ENCODE data around the gene DUOX2. TPM values are rescaled to one million over a fixed set of nuclear protein-coding genes. Genes with fewer than 3 reads are reported as not detected.
"Not testable (repeated sequence)": the region's sequence is repeated elsewhere in the genome, so short reads cannot be mapped to it uniquely, and the experiment has no call there.

The DUOX2 gene
- polyA plus RNA-seq, 1 donor from 2014 or later = not detected

DNA sequence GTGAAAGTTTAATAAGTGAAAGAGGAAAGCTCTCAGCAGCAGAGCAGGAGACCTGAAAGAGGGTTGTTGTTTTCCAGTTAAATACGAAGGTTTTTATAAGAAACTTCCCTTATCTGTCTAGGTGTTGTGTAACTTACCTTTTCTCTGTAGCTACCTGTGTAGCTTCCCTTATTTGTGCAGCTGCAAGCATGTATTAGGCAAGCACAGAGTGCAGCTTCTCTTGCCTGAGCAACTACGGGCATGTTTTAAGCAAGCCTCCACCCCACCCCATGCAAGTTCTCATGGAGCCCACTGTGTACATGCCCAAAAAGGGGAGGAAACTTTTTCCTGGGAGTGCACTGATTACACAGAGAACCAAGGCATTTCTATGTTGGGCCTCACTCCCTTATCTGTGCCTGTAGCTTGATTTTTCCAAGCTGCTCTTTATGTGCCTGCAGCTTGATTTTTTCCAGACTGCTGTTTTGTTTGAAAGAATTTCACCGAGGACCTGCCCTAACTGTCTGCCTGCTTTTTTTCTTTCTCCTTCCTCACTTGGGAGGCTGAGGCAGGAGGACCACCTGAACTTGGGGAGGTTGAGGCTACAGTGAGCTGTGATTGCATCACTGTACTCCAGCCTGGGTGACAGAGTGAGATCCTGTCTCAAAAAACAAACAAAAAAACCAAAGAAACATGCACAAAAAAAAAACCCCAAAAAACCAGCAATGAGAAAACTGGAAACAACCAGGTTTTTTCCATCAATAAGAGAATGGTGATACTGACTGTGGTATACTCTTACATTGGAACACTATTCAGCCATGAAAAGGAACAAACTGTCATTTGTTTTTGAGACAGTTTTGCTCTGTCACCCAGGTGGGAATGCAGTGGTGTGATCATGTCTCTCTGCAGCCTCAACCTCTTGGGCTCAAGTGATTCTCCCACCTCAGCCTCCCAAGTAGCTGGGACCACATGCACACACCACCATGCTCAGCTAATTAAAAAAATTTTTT lies 55.0 kb downstream of the DUOX2 start:
- not testable (repeated sequence) for H4K20me1 ChIP-seq (ENCODE audit: insufficient read depth); H3K27ac ChIP-seq (ENCODE audit: low read length); H3K9me3 ChIP-seq (ENCODE audit: low read length); H3K4me2 ChIP-seq (ENCODE audit: low read length); H3K4me3 ChIP-seq (ENCODE audit: low read length); H3F3A ChIP-seq (ENCODE audit: insufficient read depth, low read length, poor library complexity, severe bottlenecking); H3K79me2 ChIP-seq (replicated peaks; ENCODE audit: insufficient read depth, low read length); H3K36me3 ChIP-seq (ENCODE audit: insufficient read depth, low read length); H3K9ac ChIP-seq (ENCODE audit: low read length); H3K9me2 ChIP-seq (ENCODE audit: insufficient read depth, low read length); H2AFZ ChIP-seq (ENCODE audit: low read depth, low read length); H3K27me3 ChIP-seq (ENCODE audit: insufficient read depth, low read depth, low read length)

GRCh38 chr15:45052676-45053075 lies 61.3 kb downstream of the DUOX2 start:
- not testable (repeated sequence) for H3K4me3 ChIP-seq (ENCODE audit: low read length); H3K27me3 ChIP-seq (ENCODE audit: insufficient read depth, low read depth, low read length); H3K27ac ChIP-seq (ENCODE audit: low read length); H3K9ac ChIP-seq (ENCODE audit: low read length); H3K9me2 ChIP-seq (ENCODE audit: insufficient read depth, low read length); H2AFZ ChIP-seq (ENCODE audit: low read depth, low read length); H4K20me1 ChIP-seq (ENCODE audit: insufficient read depth); H3K79me2 ChIP-seq (replicated peaks; ENCODE audit: insufficient read depth, low read length); H3F3A ChIP-seq (ENCODE audit: insufficient read depth, low read length, poor library complexity, severe bottlenecking); H3K36me3 ChIP-seq (ENCODE audit: insufficient read depth, low read length); H3K4me2 ChIP-seq (ENCODE audit: low read length); H3K9me3 ChIP-seq (ENCODE audit: low read length)

- Histone ChIP-seq H3K36me3 (ENCODE audit: insufficient read depth, low read length) (no peaks in the 10 kb centered on the region), H3K4me2 (ENCODE audit: low read length) (no peak overlapping the region)
These were observed 63.4 kb downstream of the DUOX2 start for GRCh38 chr15:45050587-45050986.

More at GRCh38 chr15:45050587-45050986, 63.4 kb downstream of the DUOX2 start:
- peaks cover 5% of the 10 kb centered on the region for H3K9me3 ChIP-seq (ENCODE audit: low read length)
- H3K27me3 ChIP-seq (ENCODE audit: insufficient read depth, low read depth, low read length) = no peaks in the 10 kb centered on the region
- no peaks in the 10 kb centered on the region for H4K20me1 ChIP-seq (ENCODE audit: insufficient read depth)
- TF ChIP-seq EP300 (conservative IDR thresholded peaks at IDR 0.05; ENCODE audit: poor library complexity, severe bottlenecking) = no peak
- TF ChIP-seq, protein P1, sequence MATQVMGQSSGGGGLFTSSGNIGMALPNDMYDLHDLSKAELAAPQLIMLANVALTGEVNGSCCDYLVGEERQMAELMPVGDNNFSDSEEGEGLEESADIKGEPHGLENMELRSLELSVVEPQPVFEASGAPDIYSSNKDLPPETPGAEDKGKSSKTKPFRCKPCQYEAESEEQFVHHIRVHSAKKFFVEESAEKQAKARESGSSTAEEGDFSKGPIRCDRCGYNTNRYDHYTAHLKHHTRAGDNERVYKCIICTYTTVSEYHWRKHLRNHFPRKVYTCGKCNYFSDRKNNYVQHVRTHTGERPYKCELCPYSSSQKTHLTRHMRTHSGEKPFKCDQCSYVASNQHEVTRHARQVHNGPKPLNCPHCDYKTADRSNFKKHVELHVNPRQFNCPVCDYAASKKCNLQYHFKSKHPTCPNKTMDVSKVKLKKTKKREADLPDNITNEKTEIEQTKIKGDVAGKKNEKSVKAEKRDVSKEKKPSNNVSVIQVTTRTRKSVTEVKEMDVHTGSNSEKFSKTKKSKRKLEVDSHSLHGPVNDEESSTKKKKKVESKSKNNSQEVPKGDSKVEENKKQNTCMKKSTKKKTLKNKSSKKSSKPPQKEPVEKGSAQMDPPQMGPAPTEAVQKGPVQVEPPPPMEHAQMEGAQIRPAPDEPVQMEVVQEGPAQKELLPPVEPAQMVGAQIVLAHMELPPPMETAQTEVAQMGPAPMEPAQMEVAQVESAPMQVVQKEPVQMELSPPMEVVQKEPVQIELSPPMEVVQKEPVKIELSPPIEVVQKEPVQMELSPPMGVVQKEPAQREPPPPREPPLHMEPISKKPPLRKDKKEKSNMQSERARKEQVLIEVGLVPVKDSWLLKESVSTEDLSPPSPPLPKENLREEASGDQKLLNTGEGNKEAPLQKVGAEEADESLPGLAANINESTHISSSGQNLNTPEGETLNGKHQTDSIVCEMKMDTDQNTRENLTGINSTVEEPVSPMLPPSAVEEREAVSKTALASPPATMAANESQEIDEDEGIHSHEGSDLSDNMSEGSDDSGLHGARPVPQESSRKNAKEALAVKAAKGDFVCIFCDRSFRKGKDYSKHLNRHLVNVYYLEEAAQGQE (IDR thresholded peaks at IDR 0.05; ENCODE audit: borderline replicate concordance) = no peak
- no peak for TF ChIP-seq EZH2 (IDR thresholded peaks at IDR 0.05; ENCODE audit: borderline replicate concordance, insufficient read depth, low read length, poor library complexity, severe bottlenecking)
- TF ChIP-seq TAF1 (IDR thresholded peaks at IDR 0.05; ENCODE audit: low read depth) = no peak
- TF ChIP-seq RAD21 (conservative IDR thresholded peaks at IDR 0.05) = no peak
- TF ChIP-seq, protein P2, sequence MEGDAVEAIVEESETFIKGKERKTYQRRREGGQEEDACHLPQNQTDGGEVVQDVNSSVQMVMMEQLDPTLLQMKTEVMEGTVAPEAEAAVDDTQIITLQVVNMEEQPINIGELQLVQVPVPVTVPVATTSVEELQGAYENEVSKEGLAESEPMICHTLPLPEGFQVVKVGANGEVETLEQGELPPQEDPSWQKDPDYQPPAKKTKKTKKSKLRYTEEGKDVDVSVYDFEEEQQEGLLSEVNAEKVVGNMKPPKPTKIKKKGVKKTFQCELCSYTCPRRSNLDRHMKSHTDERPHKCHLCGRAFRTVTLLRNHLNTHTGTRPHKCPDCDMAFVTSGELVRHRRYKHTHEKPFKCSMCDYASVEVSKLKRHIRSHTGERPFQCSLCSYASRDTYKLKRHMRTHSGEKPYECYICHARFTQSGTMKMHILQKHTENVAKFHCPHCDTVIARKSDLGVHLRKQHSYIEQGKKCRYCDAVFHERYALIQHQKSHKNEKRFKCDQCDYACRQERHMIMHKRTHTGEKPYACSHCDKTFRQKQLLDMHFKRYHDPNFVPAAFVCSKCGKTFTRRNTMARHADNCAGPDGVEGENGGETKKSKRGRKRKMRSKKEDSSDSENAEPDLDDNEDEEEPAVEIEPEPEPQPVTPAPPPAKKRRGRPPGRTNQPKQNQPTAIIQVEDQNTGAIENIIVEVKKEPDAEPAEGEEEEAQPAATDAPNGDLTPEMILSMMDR (IDR thresholded peaks at IDR 0.05; ENCODE audit: poor library complexity, severe bottlenecking) = no peak
- no peak for TF ChIP-seq POLR2AphosphoS5 (IDR thresholded peaks at IDR 0.05)
- no peak for TF ChIP-seq MXI1 (conservative IDR thresholded peaks at IDR 0.05; ENCODE audit: poor library complexity, severe bottlenecking)
- TF ChIP-seq SMC3 (conservative IDR thresholded peaks at IDR 0.05; ENCODE audit: poor library complexity) = no peak
- H3K9ac ChIP-seq (ENCODE audit: low read length) = no peak overlapping the region
- H3K4me3 ChIP-seq (ENCODE audit: low read length) = no peak overlapping the region
- no peak overlapping the region for H3K27ac ChIP-seq (ENCODE audit: low read length)
- H3K79me2 ChIP-seq (replicated peaks; ENCODE audit: insufficient read depth, low read length) = no peaks in the 10 kb centered on the region
- H3F3A ChIP-seq (ENCODE audit: insufficient read depth, low read length, poor library complexity, severe bottlenecking) = no peaks in the 10 kb centered on the region
- H3K9me2 ChIP-seq (ENCODE audit: insufficient read depth, low read length) = no peaks in the 10 kb centered on the region
- no peak overlapping the region for H2AFZ ChIP-seq (ENCODE audit: low read depth, low read length)
